K562 (cell line): Measurements from ENCODE around the gene RECQL5. TPM values are rescaled to one million over a fixed set of nuclear protein-coding genes. Genes with fewer than 3 reads are reported as not detected.
A peak's percentile ranks its signal among the peaks of the same experiment; 100 is the strongest.

ENCODE experiments used
- KHSRP ChIP-seq: fragments of 450-650 bp; IDR thresholded peaks from 2 replicates; pipeline ENCODE4 v1.6.1; 2017
- MCM5 ChIP-seq: fragments of 450-650 bp; IDR thresholded peaks from 2 replicates; pipeline ENCODE4 v1.6.1; 2016; ENCODE audit warnings: low read depth
- NCOR1 ChIP-seq: fragments of 450-650 bp; IDR thresholded peaks from 2 replicates; pipeline ENCODE4 v1.6.1; 2016; ENCODE audit warnings: mild to moderate bottlenecking, moderate library complexity
- TAF1 ChIP-seq: IDR thresholded peaks from 2 replicates; pipeline ENCODE4 v1.6.1; 2011; ENCODE audit warnings: mild to moderate bottlenecking, low read length, moderate library complexity; ENCODE audit not compliant: insufficient read depth, control insufficient read depth, severe bottlenecking; ENCODE audit errors: extremely low read depth
- YY1 ChIP-seq, 3 experiments: IDR thresholded peaks; 2 replicates each; pipeline ENCODE4 v1.6.1; 2011; ENCODE audit warnings: low read length in 2 of 3, mild to moderate bottlenecking in 2 of 3, moderate library complexity in 2 of 3, borderline replicate concordance in 1 of 3, control low read depth in 1 of 3, low read depth in 1 of 3; ENCODE audit not compliant: insufficient read depth in 3 of 3, insufficient replicate concordance in 2 of 3, control insufficient read depth in 1 of 3, insufficient read length in 1 of 3; ENCODE audit errors: extremely low read depth in 1 of 3
- polyA plus RNA-seq, 8 experiments: library from polyadenylated mRNA; depleted of rRNA in 4 of 8; stranded (reverse) in 5 of 8; unstranded in 3 of 8; fragments of >200 nt; fragmentation: Nextera tagmentation in 2 of 8; fragmentation: Illumina TruSeq in 1 of 8; extraction: Ambion mirVana in 2 of 8; extraction: Trizol in 1 of 8; gene quantifications; 2 replicates each; pipeline versions ENCODE4 v1.2.1 to v1.2.3, GENCODE V29; 2011 to 2014; ENCODE audit warnings: inconsistent platforms in 1 of 8, missing spikeins in 1 of 8
- total RNA-seq, 7 experiments: library from RNA; depleted of rRNA in 6 of 7; stranded (reverse); fragments of >200 nt in 6 of 7; fragmentation: Illumina TruSeq in 2 of 7; extraction: Trizol in 2 of 7; gene quantifications; 2 replicates each; pipeline versions ENCODE4 v1.2.1 to v1.2.3, GENCODE V29; 2011 to 2021; ENCODE audit warnings: low replicate concordance in 1 of 7
- TF ChIP-seq, protein P1 (sequence below): fragments of 250-450 bp; sonication (Bioruptor Pico); IDR thresholded peaks from 2 replicates; pipeline ENCODE4 v1.8.0; 2022; ENCODE audit warnings: inconsistent platforms
- TF ChIP-seq, protein P2 (sequence below), 2 experiments: IDR thresholded peaks; 2 replicates each; pipeline ENCODE4 v1.6.1; 2011; ENCODE audit warnings: borderline replicate concordance in 1 of 2, control low read depth in 1 of 2, low read depth in 1 of 2, low read length in 1 of 2, mild to moderate bottlenecking in 1 of 2, mixed read lengths in 1 of 2, moderate library complexity in 1 of 2; ENCODE audit not compliant: insufficient read depth in 1 of 2, insufficient read length in 1 of 2, poor library complexity in 1 of 2, severe bottlenecking in 1 of 2; ENCODE audit errors: extremely low read depth in 1 of 2
- TF ChIP-seq, protein P3 (sequence below): fragments of 250-450 bp; sonication (Bioruptor Pico); IDR thresholded peaks from 2 replicates; pipeline ENCODE4 v1.9.0; 2021; ENCODE audit warnings: mild to moderate bottlenecking, inconsistent platforms
- TF ChIP-seq, protein P4 (sequence below), 2 experiments: IDR thresholded peaks; 2 replicates each; pipeline ENCODE4 v1.6.1; 2012; ENCODE audit warnings: improper control_type of control experiment in 2 of 2, low read depth in 2 of 2, low read length in 2 of 2, borderline replicate concordance in 1 of 2
- TF ChIP-seq, protein P5 (sequence below): sonication (generic); formaldehyde crosslinking; IDR thresholded peaks from 2 replicates; pipeline ENCODE4 v1.4.0; 2020; ENCODE audit warnings: mild to moderate bottlenecking, missing genetic modification reagents

The RECQL5 gene
- total and polyA plus RNA-seq, 9 of the 15 experiments (the other 6 are each of a cell fraction or from before 2014, with no cell fraction given), result 4.1 to 34.8 (median 16.4) TPM

DNA sequence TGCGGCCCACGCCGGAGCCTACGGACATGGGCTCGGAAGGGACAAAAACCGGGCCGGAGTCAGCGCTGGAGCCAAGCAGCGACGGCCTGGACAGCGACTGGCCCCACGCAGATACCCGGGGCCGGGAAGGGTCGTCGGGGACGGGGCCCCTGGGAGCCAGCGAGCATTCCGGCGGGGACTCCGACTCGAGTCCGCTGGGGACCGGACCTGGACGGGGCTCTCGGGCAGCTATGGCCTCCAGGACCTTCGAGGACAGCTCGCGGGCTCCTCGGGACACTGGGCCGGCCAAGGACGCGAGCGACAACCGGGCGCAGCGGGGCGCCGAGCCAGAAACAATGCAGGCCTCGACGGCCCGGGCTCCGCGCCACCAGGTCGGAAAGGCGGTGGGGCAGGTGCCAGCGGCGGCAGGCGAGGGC, 78.3 kb downstream of the RECQL5 start (continued):
- TF ChIP-seq, protein P1, sequence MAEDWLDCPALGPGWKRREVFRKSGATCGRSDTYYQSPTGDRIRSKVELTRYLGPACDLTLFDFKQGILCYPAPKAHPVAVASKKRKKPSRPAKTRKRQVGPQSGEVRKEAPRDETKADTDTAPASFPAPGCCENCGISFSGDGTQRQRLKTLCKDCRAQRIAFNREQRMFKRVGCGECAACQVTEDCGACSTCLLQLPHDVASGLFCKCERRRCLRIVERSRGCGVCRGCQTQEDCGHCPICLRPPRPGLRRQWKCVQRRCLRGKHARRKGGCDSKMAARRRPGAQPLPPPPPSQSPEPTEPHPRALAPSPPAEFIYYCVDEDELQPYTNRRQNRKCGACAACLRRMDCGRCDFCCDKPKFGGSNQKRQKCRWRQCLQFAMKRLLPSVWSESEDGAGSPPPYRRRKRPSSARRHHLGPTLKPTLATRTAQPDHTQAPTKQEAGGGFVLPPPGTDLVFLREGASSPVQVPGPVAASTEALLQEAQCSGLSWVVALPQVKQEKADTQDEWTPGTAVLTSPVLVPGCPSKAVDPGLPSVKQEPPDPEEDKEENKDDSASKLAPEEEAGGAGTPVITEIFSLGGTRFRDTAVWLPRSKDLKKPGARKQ (CRISPR knock-in tag), result peak; percentile 80; the same call in 1 of the 2 replicates
- TF ChIP-seq TAF1 (no peak), NCOR1 (no peak), YY1 (IDR thresholded peaks at IDR 0.05; ENCODE audit: borderline replicate concordance in 1 of 3, control insufficient read depth in 1 of 3, extremely low read depth in 1 of 3, insufficient read depth in 3 of 3, insufficient read length in 1 of 3, insufficient replicate concordance in 2 of 3, low read depth in 1 of 3, low read length in 2 of 3) (peak in 1 of 3 experiments; percentile 1), KHSRP (no peak), MCM5 (no peak)
- TF ChIP-seq, protein P2, sequence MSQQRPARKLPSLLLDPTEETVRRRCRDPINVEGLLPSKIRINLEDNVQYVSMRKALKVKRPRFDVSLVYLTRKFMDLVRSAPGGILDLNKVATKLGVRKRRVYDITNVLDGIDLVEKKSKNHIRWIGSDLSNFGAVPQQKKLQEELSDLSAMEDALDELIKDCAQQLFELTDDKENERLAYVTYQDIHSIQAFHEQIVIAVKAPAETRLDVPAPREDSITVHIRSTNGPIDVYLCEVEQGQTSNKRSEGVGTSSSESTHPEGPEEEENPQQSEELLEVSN (IDR thresholded peaks at IDR 0.05; ENCODE audit: borderline replicate concordance in 1 of 2, extremely low read depth in 1 of 2, insufficient read depth in 1 of 2, insufficient read length in 1 of 2, low read depth in 1 of 2, low read length in 1 of 2, poor library complexity in 1 of 2, severe bottlenecking in 1 of 2), result peak in 1 of 2 experiments; percentile 33
- TF ChIP-seq, protein P3, sequence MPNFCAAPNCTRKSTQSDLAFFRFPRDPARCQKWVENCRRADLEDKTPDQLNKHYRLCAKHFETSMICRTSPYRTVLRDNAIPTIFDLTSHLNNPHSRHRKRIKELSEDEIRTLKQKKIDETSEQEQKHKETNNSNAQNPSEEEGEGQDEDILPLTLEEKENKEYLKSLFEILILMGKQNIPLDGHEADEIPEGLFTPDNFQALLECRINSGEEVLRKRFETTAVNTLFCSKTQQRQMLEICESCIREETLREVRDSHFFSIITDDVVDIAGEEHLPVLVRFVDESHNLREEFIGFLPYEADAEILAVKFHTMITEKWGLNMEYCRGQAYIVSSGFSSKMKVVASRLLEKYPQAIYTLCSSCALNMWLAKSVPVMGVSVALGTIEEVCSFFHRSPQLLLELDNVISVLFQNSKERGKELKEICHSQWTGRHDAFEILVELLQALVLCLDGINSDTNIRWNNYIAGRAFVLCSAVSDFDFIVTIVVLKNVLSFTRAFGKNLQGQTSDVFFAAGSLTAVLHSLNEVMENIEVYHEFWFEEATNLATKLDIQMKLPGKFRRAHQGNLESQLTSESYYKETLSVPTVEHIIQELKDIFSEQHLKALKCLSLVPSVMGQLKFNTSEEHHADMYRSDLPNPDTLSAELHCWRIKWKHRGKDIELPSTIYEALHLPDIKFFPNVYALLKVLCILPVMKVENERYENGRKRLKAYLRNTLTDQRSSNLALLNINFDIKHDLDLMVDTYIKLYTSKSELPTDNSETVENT (CRISPR knock-in tag), result 0 out of 2 replicates have a peak, but pooled peaks have one; percentile 18
- TF ChIP-seq, protein P4, sequence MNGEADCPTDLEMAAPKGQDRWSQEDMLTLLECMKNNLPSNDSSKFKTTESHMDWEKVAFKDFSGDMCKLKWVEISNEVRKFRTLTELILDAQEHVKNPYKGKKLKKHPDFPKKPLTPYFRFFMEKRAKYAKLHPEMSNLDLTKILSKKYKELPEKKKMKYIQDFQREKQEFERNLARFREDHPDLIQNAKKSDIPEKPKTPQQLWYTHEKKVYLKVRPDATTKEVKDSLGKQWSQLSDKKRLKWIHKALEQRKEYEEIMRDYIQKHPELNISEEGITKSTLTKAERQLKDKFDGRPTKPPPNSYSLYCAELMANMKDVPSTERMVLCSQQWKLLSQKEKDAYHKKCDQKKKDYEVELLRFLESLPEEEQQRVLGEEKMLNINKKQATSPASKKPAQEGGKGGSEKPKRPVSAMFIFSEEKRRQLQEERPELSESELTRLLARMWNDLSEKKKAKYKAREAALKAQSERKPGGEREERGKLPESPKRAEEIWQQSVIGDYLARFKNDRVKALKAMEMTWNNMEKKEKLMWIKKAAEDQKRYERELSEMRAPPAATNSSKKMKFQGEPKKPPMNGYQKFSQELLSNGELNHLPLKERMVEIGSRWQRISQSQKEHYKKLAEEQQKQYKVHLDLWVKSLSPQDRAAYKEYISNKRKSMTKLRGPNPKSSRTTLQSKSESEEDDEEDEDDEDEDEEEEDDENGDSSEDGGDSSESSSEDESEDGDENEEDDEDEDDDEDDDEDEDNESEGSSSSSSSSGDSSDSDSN (IDR thresholded peaks at IDR 0.05; ENCODE audit: borderline replicate concordance in 1 of 2, low read depth in 2 of 2, low read length in 2 of 2), result no peak
- TF ChIP-seq, protein P5, sequence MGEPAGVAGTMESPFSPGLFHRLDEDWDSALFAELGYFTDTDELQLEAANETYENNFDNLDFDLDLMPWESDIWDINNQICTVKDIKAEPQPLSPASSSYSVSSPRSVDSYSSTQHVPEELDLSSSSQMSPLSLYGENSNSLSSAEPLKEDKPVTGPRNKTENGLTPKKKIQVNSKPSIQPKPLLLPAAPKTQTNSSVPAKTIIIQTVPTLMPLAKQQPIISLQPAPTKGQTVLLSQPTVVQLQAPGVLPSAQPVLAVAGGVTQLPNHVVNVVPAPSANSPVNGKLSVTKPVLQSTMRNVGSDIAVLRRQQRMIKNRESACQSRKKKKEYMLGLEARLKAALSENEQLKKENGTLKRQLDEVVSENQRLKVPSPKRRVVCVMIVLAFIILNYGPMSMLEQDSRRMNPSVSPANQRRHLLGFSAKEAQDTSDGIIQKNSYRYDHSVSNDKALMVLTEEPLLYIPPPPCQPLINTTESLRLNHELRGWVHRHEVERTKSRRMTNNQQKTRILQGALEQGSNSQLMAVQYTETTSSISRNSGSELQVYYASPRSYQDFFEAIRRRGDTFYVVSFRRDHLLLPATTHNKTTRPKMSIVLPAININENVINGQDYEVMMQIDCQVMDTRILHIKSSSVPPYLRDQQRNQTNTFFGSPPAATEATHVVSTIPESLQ (CRISPR knock-in tag), result no peak
